CD4-positive, alpha-beta T cell treated with Interleukin-15 for 4 hours (primary cell): ENCODE results near the gene NECTIN4.
A peak's percentile ranks its signal among the peaks of the same experiment; 100 is the strongest.

Experiments
- DNase-seq: peaks from one replicate; pipeline ENCODE4 v3.0.0-alpha.2; 2020; ENCODE audit warnings: low spot score

The NECTIN4 gene

DNA sequence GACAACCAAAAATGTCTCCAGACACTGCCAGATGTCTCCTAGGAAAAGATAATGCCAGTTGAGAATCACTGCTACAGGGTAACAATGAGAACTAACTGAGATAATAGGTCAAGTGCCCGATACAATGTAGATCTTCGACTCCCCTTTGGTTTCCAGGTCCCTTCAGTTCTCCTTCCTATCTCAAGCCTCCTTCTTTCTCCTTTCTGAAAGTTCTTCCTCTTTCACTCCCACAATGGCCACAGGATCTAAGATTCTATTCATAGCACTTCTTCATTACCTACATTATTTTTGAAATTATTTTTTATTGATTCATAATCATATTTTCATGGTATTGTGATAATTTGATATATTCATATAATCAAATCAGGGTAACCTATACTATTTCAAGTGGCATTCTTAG, 22.2 kb upstream of the NECTIN4 start:
- no peak for DNase-seq

DNA sequence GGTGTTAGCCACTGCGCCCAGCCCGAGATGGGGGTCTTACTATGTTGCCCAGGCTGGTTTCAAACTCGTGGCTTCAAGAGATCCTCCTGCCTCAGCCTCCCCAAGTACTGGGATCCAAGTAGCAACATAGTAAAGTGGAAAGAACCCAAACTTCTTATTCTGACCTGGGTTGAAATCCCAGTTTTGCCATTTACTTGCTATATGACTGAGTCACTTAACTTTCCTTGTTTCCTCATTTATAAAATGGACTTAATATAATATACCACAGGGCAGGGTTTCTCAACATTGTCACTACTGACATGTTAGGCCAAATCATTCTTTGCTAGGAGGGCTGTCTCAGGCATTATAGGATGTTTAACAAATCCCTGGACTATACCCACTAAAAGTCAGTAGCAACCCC, 21.8 kb upstream of the NECTIN4 start:
- DNase-seq: no peak

DNA sequence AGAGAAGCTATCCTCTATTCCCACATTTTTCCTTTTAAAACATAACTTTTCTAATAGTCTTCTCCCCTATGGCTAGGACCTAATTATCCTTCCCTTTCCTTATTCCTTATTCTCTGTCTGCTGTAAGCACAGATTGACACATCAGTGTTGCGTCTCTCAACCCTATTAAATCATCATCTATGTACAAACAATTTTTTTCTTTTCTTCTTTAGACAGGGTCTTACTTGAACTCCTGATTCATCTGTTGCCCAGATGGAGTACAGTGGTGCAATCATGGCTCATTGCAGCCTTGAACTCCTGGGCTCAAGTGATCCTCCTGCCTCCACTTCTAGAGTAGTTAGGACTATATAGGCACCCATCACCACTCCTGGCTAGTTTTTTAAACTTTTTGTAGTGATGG, 17.1 kb upstream of the NECTIN4 start:
- no peak for DNase-seq

DNA sequence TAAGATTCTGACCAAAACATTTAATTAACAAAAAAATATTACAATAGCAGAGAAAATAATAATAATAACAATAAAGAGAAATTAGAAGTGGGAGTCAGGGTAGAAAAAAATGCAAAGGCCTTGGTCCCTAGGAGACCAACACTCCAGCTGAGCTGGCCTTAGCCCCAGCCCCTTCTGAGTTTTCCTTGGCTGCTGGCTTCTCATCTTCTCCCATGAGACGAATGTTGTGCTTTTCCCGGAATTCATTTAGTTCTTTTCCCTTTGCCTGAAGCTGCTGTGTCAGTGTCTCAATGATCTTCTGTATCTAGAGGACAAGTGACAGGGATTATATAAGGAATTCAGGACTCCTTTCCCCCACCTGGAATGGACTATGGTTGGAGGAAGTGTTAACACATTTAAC, 11.2 kb upstream of the NECTIN4 start:
- DNase-seq: no peak

DNA sequence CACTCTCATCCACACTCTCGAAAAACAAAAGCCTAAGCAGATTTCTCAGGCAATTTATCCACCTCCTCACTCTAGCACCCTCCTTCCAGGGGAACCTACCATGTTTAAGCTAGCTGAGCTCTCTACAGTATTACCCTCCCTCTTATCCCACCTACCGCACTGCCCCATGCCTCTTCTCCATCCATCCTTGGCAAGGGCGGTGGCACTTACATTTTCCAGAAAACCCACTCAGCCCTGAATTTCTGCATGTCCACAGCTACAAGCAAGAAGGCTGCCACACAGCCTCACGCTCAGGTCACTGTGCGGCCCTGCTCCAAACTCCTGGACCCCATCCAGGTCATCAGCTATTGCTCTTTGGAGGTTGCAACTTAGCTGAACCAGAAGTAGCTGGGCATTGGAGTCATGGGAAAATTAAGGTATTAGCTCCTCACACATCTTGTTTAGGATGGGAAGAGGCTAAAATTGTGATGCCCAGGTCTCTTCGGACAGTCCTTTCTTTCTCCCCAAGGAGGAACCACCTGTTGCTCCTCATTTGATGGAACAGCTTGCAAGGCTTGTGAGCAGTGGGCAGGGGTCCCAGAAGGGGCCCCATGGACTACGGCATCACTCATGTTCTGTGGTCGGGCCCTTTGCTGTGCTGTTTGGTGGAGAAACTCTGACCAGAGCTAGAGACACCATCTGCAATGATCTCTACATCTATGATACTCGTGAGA, 9.9 kb upstream of the NECTIN4 start:
- no peak for DNase-seq

DNA sequence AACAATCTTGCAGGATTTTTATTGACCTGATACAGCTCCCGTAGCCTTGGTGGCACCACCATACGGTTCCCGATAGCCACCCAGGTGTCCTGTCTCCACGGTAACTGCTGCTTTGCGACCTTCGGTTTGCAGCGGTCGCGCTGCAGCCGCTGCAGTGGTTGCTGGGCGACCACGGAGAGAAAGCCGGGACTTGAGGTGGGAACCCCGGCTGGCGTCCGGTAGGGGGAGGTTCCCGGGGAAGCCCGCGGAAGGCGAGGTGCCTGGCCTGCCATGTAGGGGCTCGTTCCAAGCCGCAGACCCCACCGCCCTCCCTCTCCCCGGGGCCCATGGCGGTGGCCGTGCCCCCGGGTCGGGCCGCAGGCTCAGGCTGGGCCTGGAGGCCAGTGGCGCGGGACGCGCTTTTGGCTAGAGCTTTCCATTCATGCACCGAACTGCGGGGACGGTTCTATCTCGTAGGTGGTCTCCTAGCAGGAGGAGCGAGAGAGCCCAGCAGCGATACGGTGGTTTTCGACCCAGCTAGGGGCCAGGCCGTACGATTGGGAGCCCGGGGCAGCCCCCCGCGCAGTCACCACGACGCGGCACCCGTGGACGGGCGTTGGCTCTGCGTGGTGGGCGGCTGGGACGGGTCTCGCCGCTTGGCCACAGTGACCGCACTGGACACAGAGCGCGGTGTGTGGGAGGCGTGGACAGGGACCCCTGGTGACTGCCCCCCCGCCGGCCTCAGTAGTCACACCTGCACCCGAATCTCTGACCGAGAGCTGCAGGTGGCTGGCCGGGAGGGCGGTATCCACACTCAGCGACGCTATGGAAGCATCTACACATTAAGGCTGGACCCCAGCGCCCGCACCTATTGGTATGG, 9.1 kb upstream of the NECTIN4 start, which contains the start of gene KLHDC9:
TSS of gene KLHDC9 (plus strand) at position 152 of the 859 bp plus-strand sequence. CDS start at position 327, 175 bp downstream.
- peak; percentile 79 for DNase-seq

- DNase-seq: no peak
Observed at GRCh38 chr1:161096530-161096929, 7.2 kb upstream of the NECTIN4 start.

- no peak for DNase-seq
Observed at GRCh38 chr1:161096015-161096414, 6.7 kb upstream of the NECTIN4 start.

- no peak for DNase-seq
Observed at GRCh38 chr1:161095230-161095629, 5.9 kb upstream of the NECTIN4 start.

- no peak for DNase-seq
Observed at GRCh38 chr1:161094481-161094880, 5.1 kb upstream of the NECTIN4 start.

GRCh38 chr1:161092621-161093028, 3.3 kb upstream of the NECTIN4 start:
- peak; percentile 30 for DNase-seq

- no peak for DNase-seq
Observed at GRCh38 chr1:161091796-161092507, 2.6 kb upstream of the NECTIN4 start.

- DNase-seq: no peak
Observed at GRCh38 chr1:161091093-161091492, 1.7 kb upstream of the NECTIN4 start.

- DNase-seq: no peak
Observed at GRCh38 chr1:161090617-161091016, 1.3 kb upstream of the NECTIN4 start.

GRCh38 chr1:161089938-161090337, 580 bp upstream of the NECTIN4 start:
- no peak for DNase-seq

DNA sequence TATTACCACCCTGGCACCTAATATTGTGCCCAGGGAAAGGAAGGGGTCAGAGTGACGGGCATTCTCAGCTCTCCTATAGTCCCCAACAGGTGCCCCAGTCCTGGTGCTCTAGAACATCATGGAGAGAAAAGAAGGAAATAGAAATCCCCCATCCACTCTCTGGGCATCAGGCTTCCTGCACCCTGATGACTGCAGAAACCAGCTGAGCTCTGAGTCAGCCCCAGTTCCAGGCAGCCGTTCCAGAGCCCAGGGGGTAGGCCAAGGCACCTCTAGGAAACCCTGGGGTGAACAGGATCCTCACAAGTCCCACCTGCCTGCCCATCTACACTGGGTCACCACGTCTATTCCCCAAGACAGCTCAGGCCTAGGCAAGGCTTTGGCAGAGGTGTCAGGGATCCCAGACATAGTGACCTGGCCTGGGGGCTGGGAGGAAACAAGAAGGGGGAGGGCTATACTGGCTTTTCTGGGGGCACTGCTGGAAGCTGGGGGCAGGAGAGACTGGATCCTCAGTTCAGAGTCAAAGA, 709 bp downstream of the NECTIN4 start:
- no peak for DNase-seq

GRCh38 chr1:161086457-161086856, 2.9 kb downstream of the NECTIN4 start:
- no peak for DNase-seq

DNA sequence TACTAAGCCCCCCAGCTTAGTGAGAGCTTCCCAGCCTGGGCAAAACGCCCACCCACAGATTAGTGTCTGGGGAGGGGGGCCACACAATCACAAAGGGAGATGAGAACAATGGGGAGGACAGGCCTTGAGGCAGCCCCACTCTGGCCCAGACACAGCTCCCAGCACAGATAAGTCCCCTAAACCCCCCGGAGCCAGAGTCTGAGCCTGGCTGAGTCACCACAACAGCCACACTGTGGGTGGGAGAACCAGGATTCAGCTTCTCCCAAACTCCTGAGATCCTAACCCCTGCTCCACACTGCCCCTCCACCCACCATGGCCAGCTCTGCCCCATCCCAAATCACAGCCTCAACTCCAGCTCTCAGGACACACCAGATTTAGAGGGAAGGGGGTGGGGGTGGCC, 4.2 kb downstream of the NECTIN4 start:
- DNase-seq: no peak

DNA sequence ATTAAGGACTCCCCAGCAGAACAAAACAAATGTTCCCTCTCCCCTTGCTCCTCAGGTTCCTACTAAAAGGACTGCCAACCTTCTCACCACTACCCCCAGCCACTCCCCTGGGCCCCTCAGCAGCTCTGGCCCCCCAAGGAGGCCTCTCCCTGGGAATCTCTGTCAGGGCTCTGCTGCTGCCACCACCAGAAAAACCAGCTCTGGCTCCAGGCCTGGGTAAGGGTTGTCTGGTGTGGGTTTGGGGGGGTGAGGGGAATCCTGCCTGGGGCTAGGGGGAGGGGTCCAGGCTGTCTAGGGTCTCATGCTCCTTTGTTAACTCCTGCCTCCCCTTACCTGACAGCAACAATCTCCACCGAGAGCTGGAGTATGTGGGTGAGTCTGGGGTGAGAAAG, 4.8 kb downstream of the NECTIN4 start:
- DNase-seq: no peak

DNA sequence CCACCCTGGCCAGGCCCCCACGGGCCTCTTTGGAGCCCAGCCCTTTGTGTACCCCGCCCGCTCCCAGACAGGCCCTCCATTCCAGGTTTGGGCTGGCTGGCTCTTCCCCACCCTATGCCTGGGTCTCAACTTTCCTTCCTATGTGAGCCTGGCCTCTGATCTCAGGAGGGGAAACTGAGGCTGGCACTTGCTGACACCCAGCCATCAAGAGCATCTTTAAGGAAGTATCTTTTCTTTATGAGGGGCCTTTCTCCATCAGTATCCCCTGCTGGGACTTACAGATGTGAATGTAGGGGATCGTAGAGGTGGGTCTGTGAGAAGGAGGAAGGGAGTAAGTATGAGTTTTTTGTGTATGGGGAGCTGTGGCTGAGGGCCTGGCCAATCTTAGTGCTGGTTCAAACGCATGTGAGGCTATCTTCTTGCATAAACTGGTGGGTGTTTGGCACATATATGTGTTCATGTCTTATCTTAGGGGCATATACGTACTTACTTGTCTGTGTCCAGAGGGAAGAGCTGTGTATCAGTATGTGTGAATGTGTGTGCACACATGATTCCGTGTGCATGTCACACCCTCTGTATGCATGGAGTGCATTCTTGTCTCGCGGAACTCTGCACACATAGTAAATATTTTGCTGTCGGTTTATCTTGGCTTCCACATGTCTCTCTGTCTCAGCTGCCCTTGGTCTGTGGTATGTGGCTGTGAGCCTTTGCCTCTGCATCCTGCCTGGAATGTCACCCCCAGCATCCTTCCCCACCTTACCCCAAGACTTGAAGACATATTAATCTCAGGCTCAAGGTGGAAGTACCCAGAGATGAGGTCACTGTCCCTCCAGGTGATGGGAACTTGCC, 5.4 kb downstream of the NECTIN4 start:
- DNase-seq: no peak

- no peak for DNase-seq
Observed at GRCh38 chr1:161082996-161083747, 6.2 kb downstream of the NECTIN4 start.
